GM12892 (cell line): ENCODE results near the gene TRAFD1.

Experiments used
- POLR2A ChIP-seq: IDR thresholded peaks from 2 replicates; pipeline ENCODE4 v1.6.1; 2011; ENCODE audit warnings: low read depth, low read length, control low read depth
- POLR2AphosphoS5 ChIP-seq: IDR thresholded peaks from 2 replicates; pipeline ENCODE4 v1.6.1; 2011; ENCODE audit warnings: low read depth, low read length, control low read depth
- TAF1 ChIP-seq: IDR thresholded peaks from 2 replicates; pipeline ENCODE4 v1.6.1; 2011; ENCODE audit warnings: low read depth, mild to moderate bottlenecking, control low read depth, low read length, borderline replicate concordance

DNA sequence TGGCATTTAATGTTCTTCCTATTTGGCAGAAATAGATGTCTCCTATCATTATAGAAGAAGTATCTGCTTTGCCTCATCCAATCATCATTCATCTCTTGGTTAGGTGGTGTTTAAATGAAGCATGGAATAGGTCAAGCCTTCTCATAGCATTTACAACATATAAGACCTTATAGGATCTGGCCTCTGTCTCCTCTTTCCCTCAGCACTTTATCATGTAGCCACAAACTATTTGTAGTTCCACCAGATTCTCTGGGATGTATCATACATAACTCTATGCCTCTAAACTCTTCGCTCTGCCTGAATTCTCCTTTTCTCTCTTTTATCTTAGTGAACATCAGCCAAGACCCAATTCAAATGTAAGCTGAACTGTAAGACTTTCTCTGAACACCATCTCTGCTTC lies 37.5 kb upstream of the TRAFD1 start:
- no peak for TF ChIP-seq TAF1
- TF ChIP-seq POLR2A: no peak
- TF ChIP-seq POLR2AphosphoS5: no peak
